Measurements from ENCODE around the gene LRRC23. TPM values are rescaled to one million over a fixed set of nuclear protein-coding genes. Genes with fewer than 3 reads are reported as not detected.

The LRRC23 gene
- total and polyA plus RNA-seq, 2 experiments from 2014 or later = 4.3 to 4.5 TPM

GRCh38 chr12:6921996-6922946, 17.6 kb downstream of the LRRC23 start:
- no peak for DNase-seq
- no peaks in the 10 kb centered on the region for H3K36me3 ChIP-seq (ENCODE audit: low read depth)
- no peaks in the 10 kb centered on the region for H4K20me1 ChIP-seq (ENCODE audit: insufficient read depth)
- no peak overlapping the region for H2AFZ ChIP-seq
- in situ Hi-C loops (cut with MboI) = no loop called here
- H3K27me3 ChIP-seq (replicated peaks; ENCODE audit: insufficient read depth) = no peaks in the 10 kb centered on the region
- peaks cover 6% of the 10 kb centered on the region for H3K79me2 ChIP-seq (ENCODE audit: insufficient read depth)
- H3K4me3 ChIP-seq = no peak overlapping the region
- 76 to 78% methylated on average over 9 of the region's 9 CpGs for whole genome bisulfite sequencing, 2 experiments (ENCODE audit: low coverage in 1 of 2, low lambda C conversion rate in 2 of 2, missing lambda C conversion rate in 2 of 2)
- no peaks in the 10 kb centered on the region for H3K9me3 ChIP-seq (ENCODE audit: low read depth)
- H3K4me1 ChIP-seq (ENCODE audit: insufficient read depth) = peaks cover 29% of the 10 kb centered on the region
- TF ChIP-seq EZH2phosphoT487 (IDR thresholded peaks at IDR 0.05; ENCODE audit: insufficient read depth, low read depth) (no peak), EZH2 (IDR thresholded peaks at IDR 0.05; ENCODE audit: insufficient read depth, poor library complexity, severe bottlenecking) (no peak)
- H3K4me2 ChIP-seq (ENCODE audit: unreplicated experiment) = no peak overlapping the region
- no peak overlapping the region for H3K27ac ChIP-seq
- no peaks in the 10 kb centered on the region for H3K9me2 ChIP-seq (ENCODE audit: insufficient read depth)
- H3F3A ChIP-seq (ENCODE audit: insufficient read depth) = peaks cover 35% of the 10 kb centered on the region
- H3K9ac ChIP-seq = no peak overlapping the region

- no peak overlapping the region for H3K4me3 ChIP-seq
- H3K9me3 ChIP-seq (ENCODE audit: low read depth) = no peaks in the 10 kb centered on the region
- H3K27me3 ChIP-seq (replicated peaks; ENCODE audit: insufficient read depth) = no peaks in the 10 kb centered on the region
- in situ Hi-C loops (cut with MboI) = no loop called here
- H3K36me3 ChIP-seq (ENCODE audit: low read depth) = no peaks in the 10 kb centered on the region
- WGBS, 2 experiments (ENCODE audit: low coverage in 1 of 2, low lambda C conversion rate in 2 of 2, missing lambda C conversion rate in 2 of 2) = 68 to 70% methylated on average over 10 of the region's 10 CpGs
- H3K4me2 ChIP-seq (ENCODE audit: unreplicated experiment) = no peak overlapping the region
- TF ChIP-seq EZH2 (IDR thresholded peaks at IDR 0.05; ENCODE audit: insufficient read depth, poor library complexity, severe bottlenecking) (no peak), EZH2phosphoT487 (IDR thresholded peaks at IDR 0.05; ENCODE audit: insufficient read depth, low read depth) (no peak)
- H3F3A ChIP-seq (ENCODE audit: insufficient read depth) = peaks cover 35% of the 10 kb centered on the region
- H3K27ac ChIP-seq = no peak overlapping the region
- H4K20me1 ChIP-seq (ENCODE audit: insufficient read depth) = no peaks in the 10 kb centered on the region
- peaks cover 11% of the 10 kb centered on the region for H3K79me2 ChIP-seq (ENCODE audit: insufficient read depth)
- no peaks in the 10 kb centered on the region for H3K9me2 ChIP-seq (ENCODE audit: insufficient read depth)
- DNase-seq = no peak
- no peak overlapping the region for H3K9ac ChIP-seq
- H2AFZ ChIP-seq = no peak overlapping the region
- peaks cover 29% of the 10 kb centered on the region for H3K4me1 ChIP-seq (ENCODE audit: insufficient read depth)
Measured at GRCh38 chr12:6923003-6923732, 18.5 kb downstream of the LRRC23 start.

- Histone ChIP-seq H3K4me1 (ENCODE audit: insufficient read depth) (peaks cover 29% of the 10 kb centered on the region), H3K36me3 (ENCODE audit: low read depth) (no peaks in the 10 kb centered on the region), H4K20me1 (ENCODE audit: insufficient read depth) (no peaks in the 10 kb centered on the region), H3K9me2 (ENCODE audit: insufficient read depth) (no peaks in the 10 kb centered on the region), H3K4me2 (ENCODE audit: unreplicated experiment) (no peak overlapping the region), H3F3A (ENCODE audit: insufficient read depth) (peaks cover 35% of the 10 kb centered on the region), H3K27me3 (replicated peaks; ENCODE audit: insufficient read depth) (no peaks in the 10 kb centered on the region), H3K9me3 (ENCODE audit: low read depth) (no peaks in the 10 kb centered on the region), H3K27ac (no peak overlapping the region), H3K4me3 (no peak overlapping the region), H3K9ac (0 out of 2 replicates have a peak overlapping the region, but pooled peaks have one; percentile 91), H3K79me2 (ENCODE audit: insufficient read depth) (peaks cover 18% of the 10 kb centered on the region), H2AFZ (peak overlapping the region; percentile 14; the same call in 1 of the 2 replicates)
- DNase-seq = no peak
- TF ChIP-seq EZH2phosphoT487 (IDR thresholded peaks at IDR 0.05; ENCODE audit: insufficient read depth, low read depth) (no peak), EZH2 (IDR thresholded peaks at IDR 0.05; ENCODE audit: insufficient read depth, poor library complexity, severe bottlenecking) (no peak)
- 40 to 42% methylated on average over 6 of the region's 6 CpGs for WGBS, 2 experiments (ENCODE audit: low coverage in 1 of 2, low lambda C conversion rate in 2 of 2, missing lambda C conversion rate in 2 of 2)
- in situ Hi-C loops (cut with MboI) = no loop called here
Measured at GRCh38 chr12:6923851-6924250, 19.2 kb downstream of the LRRC23 start.

GRCh38 chr12:6925239-6925539, 20.6 kb downstream of the LRRC23 start:
- no peak for TF ChIP-seq EZH2phosphoT487 (IDR thresholded peaks at IDR 0.05; ENCODE audit: insufficient read depth, low read depth)
- TF ChIP-seq EZH2 (IDR thresholded peaks at IDR 0.05; ENCODE audit: insufficient read depth, poor library complexity, severe bottlenecking) = no peak
- Histone ChIP-seq H3K9ac (peak overlapping the region; percentile 91), H4K20me1 (ENCODE audit: insufficient read depth) (no peaks in the 10 kb centered on the region), H3F3A (ENCODE audit: insufficient read depth) (peaks cover 35% of the 10 kb centered on the region), H3K27me3 (replicated peaks; ENCODE audit: insufficient read depth) (no peaks in the 10 kb centered on the region), H3K79me2 (ENCODE audit: insufficient read depth) (peaks cover 31% of the 10 kb centered on the region), H3K36me3 (ENCODE audit: low read depth) (no peaks in the 10 kb centered on the region), H2AFZ (peak overlapping the region; percentile 86), H3K9me2 (ENCODE audit: insufficient read depth) (no peaks in the 10 kb centered on the region), H3K4me1 (ENCODE audit: insufficient read depth) (peaks cover 37% of the 10 kb centered on the region), H3K27ac (peak overlapping the region; percentile 85), H3K4me2 (ENCODE audit: unreplicated experiment) (peak overlapping the region; percentile 99), H3K4me3 (peak overlapping the region; percentile 58; the same call in 1 of the 2 replicates), H3K9me3 (ENCODE audit: low read depth) (no peaks in the 10 kb centered on the region)
- in situ Hi-C loops (cut with MboI) = no loop called here
- no peak for DNase-seq
- 0% methylated on average over 1 of the region's 1 CpG; no CpG with 5 or more reads in 1 of the 2 experiments for WGBS, 2 experiments (ENCODE audit: low coverage in 1 of 2, low lambda C conversion rate in 2 of 2, missing lambda C conversion rate in 2 of 2)

All from GM23248 (cell line).